CD4-positive, alpha-beta T cell treated with Interleukin-15 for 1 hour (primary cell): Measurements from ENCODE around the gene PRKCB.
A peak's percentile ranks its signal among the peaks of the same experiment; 100 is the strongest.

Source experiments
- DNase-seq: peaks from one replicate; pipeline ENCODE4 v3.0.0-alpha.2; 2020

The PRKCB gene

GRCh38 chr16:23836404-23837311 is 875 bp downstream of the PRKCB start:
- peak; percentile 66 for DNase-seq

GRCh38 chr16:23837553-23838308 is 1.9 kb downstream of the PRKCB start:
- DNase-seq, result no peak

GRCh38 chr16:23838485-23839142 is 2.8 kb downstream of the PRKCB start:
- no peak for DNase-seq

GRCh38 chr16:23840310-23840709 is 4.5 kb downstream of the PRKCB start:
- DNase-seq, result no peak

- no peak for DNase-seq
These were observed 6.4 kb downstream of the PRKCB start for GRCh38 chr16:23842137-23842600.

- DNase-seq, result no peak
These were observed 7.4 kb downstream of the PRKCB start for GRCh38 chr16:23843143-23843542.

- no peak for DNase-seq
These were observed 11.5 kb downstream of the PRKCB start for GRCh38 chr16:23847251-23847650.

- peak; percentile 50 for DNase-seq
These were observed 12.2 kb downstream of the PRKCB start for GRCh38 chr16:23847948-23848347.

- no peak for DNase-seq
These were observed 13.2 kb downstream of the PRKCB start for GRCh38 chr16:23848958-23849357.

GRCh38 chr16:23852794-23853562 is 17.2 kb downstream of the PRKCB start:
- no peak for DNase-seq

- DNase-seq, result no peak
These were observed 19.2 kb downstream of the PRKCB start for GRCh38 chr16:23855010-23855409.

GRCh38 chr16:23856251-23856709 is 20.5 kb downstream of the PRKCB start:
- no peak for DNase-seq

GRCh38 chr16:23857256-23857880 is 21.6 kb downstream of the PRKCB start:
- no peak for DNase-seq

- no peak for DNase-seq
These were observed 22.1 kb downstream of the PRKCB start for GRCh38 chr16:23857881-23858269.

GRCh38 chr16:23858542-23858941 is 22.8 kb downstream of the PRKCB start:
- no peak for DNase-seq

GRCh38 chr16:23859713-23860269 is 24.0 kb downstream of the PRKCB start:
- DNase-seq, result no peak

- no peak for DNase-seq
These were observed 26.1 kb downstream of the PRKCB start for GRCh38 chr16:23861874-23862273.

GRCh38 chr16:23862556-23862955 is 26.8 kb downstream of the PRKCB start:
- no peak for DNase-seq

GRCh38 chr16:23863511-23864422 is 28.0 kb downstream of the PRKCB start:
- no peak for DNase-seq

- no peak for DNase-seq
These were observed 30.1 kb downstream of the PRKCB start for GRCh38 chr16:23865853-23866252.

- no peak for DNase-seq
These were observed 30.8 kb downstream of the PRKCB start for GRCh38 chr16:23866621-23867020.
